ENCODE results near the gene SLC12A5.

Gene SLC12A5

GRCh38 chr20:46044896-46045295 lies 15.9 kb downstream of the SLC12A5 start:
- H3K27ac ChIP-seq = no peak overlapping the region
- H3K36me3 ChIP-seq = no peaks in the 10 kb centered on the region
- no peak overlapping the region for H3K4me3 ChIP-seq (ENCODE audit: low read depth in 1 of 2, low read length in 1 of 2)
- H3K9me3 ChIP-seq = no peaks in the 10 kb centered on the region
- H3K4me1 ChIP-seq (ENCODE audit: control insufficient read depth in 1 of 2, insufficient read depth in 1 of 2, low read depth in 1 of 2, low read length in 1 of 2) = no peaks in the 10 kb centered on the region
- TF ChIP-seq, protein P1, sequence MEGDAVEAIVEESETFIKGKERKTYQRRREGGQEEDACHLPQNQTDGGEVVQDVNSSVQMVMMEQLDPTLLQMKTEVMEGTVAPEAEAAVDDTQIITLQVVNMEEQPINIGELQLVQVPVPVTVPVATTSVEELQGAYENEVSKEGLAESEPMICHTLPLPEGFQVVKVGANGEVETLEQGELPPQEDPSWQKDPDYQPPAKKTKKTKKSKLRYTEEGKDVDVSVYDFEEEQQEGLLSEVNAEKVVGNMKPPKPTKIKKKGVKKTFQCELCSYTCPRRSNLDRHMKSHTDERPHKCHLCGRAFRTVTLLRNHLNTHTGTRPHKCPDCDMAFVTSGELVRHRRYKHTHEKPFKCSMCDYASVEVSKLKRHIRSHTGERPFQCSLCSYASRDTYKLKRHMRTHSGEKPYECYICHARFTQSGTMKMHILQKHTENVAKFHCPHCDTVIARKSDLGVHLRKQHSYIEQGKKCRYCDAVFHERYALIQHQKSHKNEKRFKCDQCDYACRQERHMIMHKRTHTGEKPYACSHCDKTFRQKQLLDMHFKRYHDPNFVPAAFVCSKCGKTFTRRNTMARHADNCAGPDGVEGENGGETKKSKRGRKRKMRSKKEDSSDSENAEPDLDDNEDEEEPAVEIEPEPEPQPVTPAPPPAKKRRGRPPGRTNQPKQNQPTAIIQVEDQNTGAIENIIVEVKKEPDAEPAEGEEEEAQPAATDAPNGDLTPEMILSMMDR (IDR thresholded peaks at IDR 0.05) = no peak
- H3K27me3 ChIP-seq = peaks cover 91% of the 10 kb centered on the region

- Histone ChIP-seq H3K4me3 (ENCODE audit: low read depth in 1 of 2, low read length in 1 of 2) (no peak overlapping the region), H3K4me1 (ENCODE audit: control insufficient read depth in 1 of 2, insufficient read depth in 1 of 2, low read depth in 1 of 2, low read length in 1 of 2) (no peaks in the 10 kb centered on the region), H3K9me3 (no peaks in the 10 kb centered on the region), H3K27me3 (peaks cover 92% of the 10 kb centered on the region), H3K36me3 (no peaks in the 10 kb centered on the region), H3K27ac (no peak overlapping the region)
- TF ChIP-seq, protein P1 (IDR thresholded peaks at IDR 0.05) = no peak
Measured at GRCh38 chr20:46046588-46047310, 17.7 kb downstream of the SLC12A5 start.

GRCh38 chr20:46047821-46048220 lies 18.8 kb downstream of the SLC12A5 start:
- Histone ChIP-seq H3K4me1 (ENCODE audit: control insufficient read depth in 1 of 2, insufficient read depth in 1 of 2, low read depth in 1 of 2, low read length in 1 of 2) (no peaks in the 10 kb centered on the region), H3K36me3 (no peaks in the 10 kb centered on the region), H3K4me3 (ENCODE audit: low read depth in 1 of 2, low read length in 1 of 2) (no peak overlapping the region), H3K9me3 (no peaks in the 10 kb centered on the region), H3K27ac (no peak overlapping the region), H3K27me3 (peaks cover 86% of the 10 kb centered on the region)
- TF ChIP-seq, protein P1 (IDR thresholded peaks at IDR 0.05) = no peak

GRCh38 chr20:46049190-46049589 lies 20.2 kb downstream of the SLC12A5 start:
- H3K4me3 ChIP-seq (ENCODE audit: low read depth in 1 of 2, low read length in 1 of 2) = no peak overlapping the region
- no peaks in the 10 kb centered on the region for H3K9me3 ChIP-seq
- TF ChIP-seq, protein P1 (IDR thresholded peaks at IDR 0.05) = no peak
- H3K4me1 ChIP-seq (ENCODE audit: control insufficient read depth in 1 of 2, insufficient read depth in 1 of 2, low read depth in 1 of 2, low read length in 1 of 2) = no peaks in the 10 kb centered on the region
- H3K27me3 ChIP-seq = peaks cover 86% of the 10 kb centered on the region
- H3K36me3 ChIP-seq = no peaks in the 10 kb centered on the region
- H3K27ac ChIP-seq = no peak overlapping the region

DNA sequence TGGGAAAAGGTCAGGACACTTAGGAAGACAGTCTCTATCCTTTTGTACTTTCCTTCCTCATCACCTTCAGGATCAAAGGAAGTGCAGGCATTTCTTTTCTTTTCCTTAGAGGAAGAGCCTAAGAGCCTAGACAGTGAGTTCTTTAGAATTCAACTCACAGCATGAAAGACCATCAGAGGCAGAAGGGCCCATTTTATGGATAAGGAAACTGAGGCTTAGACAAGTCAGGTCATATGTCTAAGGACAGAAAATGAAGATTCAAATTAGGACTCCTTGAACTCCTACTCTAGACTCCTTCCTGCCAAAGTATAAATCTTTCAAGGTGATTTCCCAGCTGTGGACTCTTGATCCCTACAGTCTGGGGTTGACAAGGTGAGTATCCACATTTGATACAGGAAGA lies 20.8 kb downstream of the SLC12A5 start:
- H3K36me3 ChIP-seq = no peaks in the 10 kb centered on the region
- H3K27me3 ChIP-seq = peaks cover 86% of the 10 kb centered on the region
- no peaks in the 10 kb centered on the region for H3K9me3 ChIP-seq
- no peak overlapping the region for H3K4me3 ChIP-seq (ENCODE audit: low read depth in 1 of 2, low read length in 1 of 2)
- TF ChIP-seq, protein P1 (IDR thresholded peaks at IDR 0.05) = no peak
- no peaks in the 10 kb centered on the region for H3K4me1 ChIP-seq (ENCODE audit: control insufficient read depth in 1 of 2, insufficient read depth in 1 of 2, low read depth in 1 of 2, low read length in 1 of 2)
- H3K27ac ChIP-seq = no peak overlapping the region

Measured in neutrophil (primary cell).